Skeletal muscle cell (primary cell): Measurements from ENCODE around the gene ATP2B2.
A peak's percentile ranks its signal among the peaks of the same experiment; 100 is the strongest.

ENCODE experiments used
- DNase-seq: peaks from one replicate; pipeline ENCODE4 v3.0.0-alpha.2; 2010; ENCODE audit warnings: low read depth
- H3K4me3 ChIP-seq: 2 replicates; pipeline ENCODE4 v1.5.1; 2011; ENCODE audit warnings: low read depth, mild to moderate bottlenecking, control low read depth, low read length, moderate library complexity

Gene ATP2B2

GRCh38 chr3:10329495-10330015 is 175.8 kb downstream of the ATP2B2 start:
- DNase-seq: no peak

DNA sequence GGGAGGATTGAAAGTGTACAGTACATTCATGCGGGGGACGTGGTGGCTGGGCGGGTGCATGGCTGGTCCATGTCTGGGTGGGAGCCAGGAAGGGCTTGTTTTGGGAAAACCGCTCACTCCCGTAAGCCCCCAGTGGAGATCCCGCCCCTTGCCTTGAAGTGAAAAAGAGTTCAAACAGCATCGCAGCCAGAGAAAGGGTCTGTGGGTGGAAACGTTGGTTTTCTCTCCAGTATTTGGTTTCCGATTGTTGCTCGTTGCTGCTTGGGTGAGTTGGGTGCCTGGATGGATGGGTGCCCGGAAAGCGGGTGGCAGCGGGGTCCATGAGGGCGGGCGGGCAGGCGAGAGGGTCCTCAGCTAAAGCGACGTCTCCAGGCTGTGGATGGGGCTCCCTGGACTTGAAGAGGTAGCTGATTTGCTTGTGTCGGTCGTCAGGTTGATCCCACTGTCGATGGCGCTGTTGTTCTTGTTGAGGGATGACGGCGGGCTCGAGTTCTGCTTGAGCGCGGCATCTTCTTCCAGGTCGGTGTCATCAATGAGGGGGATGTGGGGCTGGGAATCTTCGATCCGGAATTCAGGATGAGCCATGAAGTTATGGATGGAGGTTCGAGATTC is 176.8 kb downstream of the ATP2B2 start:
- H3K4me3 ChIP-seq: no peak overlapping the region
- no peak for DNase-seq

More at GRCh38 chr3:10329495-10330015, 175.8 kb downstream of the ATP2B2 start:
- no peak overlapping the region for H3K4me3 ChIP-seq

DNA sequence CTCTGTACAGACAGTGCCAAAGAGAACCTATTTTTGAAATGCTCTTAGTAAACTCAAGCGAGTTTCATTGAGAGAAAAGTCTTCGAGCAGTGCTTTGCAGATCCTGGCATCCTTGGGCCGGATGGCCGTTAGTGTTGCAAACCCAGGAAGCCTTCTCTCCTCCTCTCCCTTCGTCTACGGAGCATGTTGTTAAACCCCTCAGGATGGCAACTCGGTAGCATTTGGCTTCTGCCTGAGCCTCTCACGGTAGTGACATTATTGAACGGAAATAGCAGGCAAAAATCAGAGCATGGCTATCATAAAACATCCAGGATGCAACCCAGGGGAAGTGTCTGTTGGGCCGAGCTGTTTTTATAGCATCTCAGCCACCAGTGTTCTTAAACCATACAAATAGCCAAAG is 177.8 kb downstream of the ATP2B2 start:
- H3K4me3 ChIP-seq: no peak overlapping the region
- DNase-seq: no peak

- no peak overlapping the region for H3K4me3 ChIP-seq
- no peak for DNase-seq
These were observed 183.1 kb downstream of the ATP2B2 start for GRCh38 chr3:10322352-10322710.

GRCh38 chr3:10321630-10322351 is 183.6 kb downstream of the ATP2B2 start:
- no peak for DNase-seq
- H3K4me3 ChIP-seq: no peak overlapping the region

DNA sequence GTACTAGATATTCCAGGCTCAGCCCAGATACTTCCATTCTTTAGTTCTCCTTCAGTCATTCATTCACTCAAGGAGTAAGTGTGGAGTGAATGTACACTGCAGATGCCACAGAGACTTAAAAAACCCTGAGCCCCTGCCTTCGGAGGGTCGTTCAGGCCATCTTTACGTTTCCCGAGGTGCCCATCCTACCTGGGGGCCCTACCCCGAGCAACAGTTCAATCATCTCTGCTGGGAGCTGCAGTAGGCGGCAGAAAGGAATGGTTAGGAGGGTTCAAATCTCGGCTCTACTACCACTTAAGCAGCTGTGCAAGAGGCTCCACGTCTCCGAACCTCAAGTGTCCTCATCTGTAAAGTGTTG is 185.1 kb downstream of the ATP2B2 start:
- peak overlapping the region; percentile 99 for H3K4me3 ChIP-seq
- DNase-seq: no peak

- H3K4me3 ChIP-seq: peak overlapping the region; percentile 99
- no peak for DNase-seq
These were observed 185.6 kb downstream of the ATP2B2 start for GRCh38 chr3:10319804-10320203.

DNA sequence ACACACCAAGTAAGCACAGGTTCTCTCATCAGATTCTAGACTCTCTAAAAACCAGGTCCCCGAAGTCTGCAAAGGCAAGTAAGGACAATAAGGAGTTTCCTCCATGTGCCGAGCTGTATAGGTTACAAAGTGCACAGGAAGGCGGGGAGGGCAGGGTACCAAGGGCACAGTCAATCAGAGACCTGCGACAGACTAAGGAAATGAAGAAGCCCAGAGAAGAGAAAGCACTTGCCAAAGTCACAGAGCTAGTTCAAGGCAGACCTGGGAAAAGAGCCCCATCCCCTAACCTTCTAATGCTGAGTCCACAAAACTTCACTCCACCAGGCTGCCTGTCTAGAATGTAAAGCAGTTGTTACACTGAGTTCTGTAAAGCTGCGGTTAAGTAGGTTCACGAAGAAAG is 186.1 kb downstream of the ATP2B2 start:
- no peak for DNase-seq
- H3K4me3 ChIP-seq: peak overlapping the region; percentile 99

GRCh38 chr3:10317961-10318350 is 187.4 kb downstream of the ATP2B2 start:
- DNase-seq: no peak
- no peak overlapping the region for H3K4me3 ChIP-seq

- no peak overlapping the region for H3K4me3 ChIP-seq
- DNase-seq: no peak
These were observed 187.9 kb downstream of the ATP2B2 start for GRCh38 chr3:10317311-10317960.

GRCh38 chr3:10315771-10316344 is 189.5 kb downstream of the ATP2B2 start:
- no peak for DNase-seq
- no peak overlapping the region for H3K4me3 ChIP-seq

DNA sequence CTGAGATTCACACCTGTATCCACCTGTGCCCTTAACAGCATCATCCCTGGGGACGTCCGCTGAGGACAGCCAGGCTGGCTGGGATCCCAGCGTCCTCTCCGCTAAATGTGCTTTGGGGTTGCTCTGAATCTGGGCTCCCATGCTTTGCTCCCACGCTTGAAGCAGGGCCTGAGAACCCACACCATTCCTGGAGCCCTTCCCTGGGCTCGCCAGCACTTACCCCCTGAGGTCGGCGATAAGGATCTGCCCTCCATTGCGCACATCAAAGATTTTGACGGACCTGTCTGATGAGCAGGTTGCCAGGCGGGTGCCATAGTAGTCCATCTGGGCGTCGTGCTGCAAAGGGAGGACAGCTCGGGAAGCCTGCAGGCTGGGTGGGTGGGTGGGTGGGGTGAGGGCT is 190.3 kb downstream of the ATP2B2 start:
- no peak overlapping the region for H3K4me3 ChIP-seq
- no peak for DNase-seq

DNA sequence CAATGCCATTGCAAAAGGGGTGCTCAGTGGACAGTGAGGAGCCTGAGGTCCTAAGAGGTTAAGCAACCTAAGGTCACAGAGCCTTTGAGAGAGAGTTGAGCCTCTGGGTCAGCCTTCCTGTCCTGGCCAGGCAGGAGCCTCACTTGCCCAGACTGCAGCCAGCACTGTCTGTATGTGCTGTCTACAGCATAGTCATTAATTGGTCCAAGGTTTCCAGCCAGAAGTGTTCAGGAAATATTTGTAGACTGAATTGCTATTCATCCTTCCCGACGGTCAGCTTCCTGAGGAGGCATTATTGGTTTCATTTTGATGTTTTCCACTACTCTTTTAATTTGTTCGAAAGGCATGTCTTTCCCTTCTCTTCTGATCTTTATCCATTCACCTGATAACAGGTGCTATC is 192.5 kb downstream of the ATP2B2 start:
- no peak overlapping the region for H3K4me3 ChIP-seq
- DNase-seq: no peak

GRCh38 chr3:10312391-10312790 is 193.0 kb downstream of the ATP2B2 start:
- no peak overlapping the region for H3K4me3 ChIP-seq
- no peak for DNase-seq

GRCh38 chr3:10311710-10312109 is 193.7 kb downstream of the ATP2B2 start:
- no peak for DNase-seq
- no peak overlapping the region for H3K4me3 ChIP-seq

DNA sequence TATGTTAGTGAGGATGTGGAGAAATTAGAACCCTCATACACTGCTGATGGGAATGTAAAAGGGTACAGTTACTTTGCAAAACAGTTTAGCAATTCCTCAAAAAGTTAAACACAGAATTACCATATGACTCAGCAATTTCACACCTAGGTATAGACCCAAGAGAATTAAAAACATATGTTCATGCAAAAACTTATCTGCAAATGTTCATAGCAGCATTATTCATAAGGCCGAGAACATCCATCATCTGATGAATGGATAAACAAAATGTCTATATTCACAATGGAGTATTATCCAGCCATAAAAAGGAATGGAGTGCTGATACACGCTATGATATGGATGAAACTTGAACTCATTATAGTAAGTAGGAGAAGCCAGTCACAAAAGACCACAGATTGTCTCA is 194.8 kb downstream of the ATP2B2 start:
- no peak overlapping the region for H3K4me3 ChIP-seq
- no peak for DNase-seq

DNA sequence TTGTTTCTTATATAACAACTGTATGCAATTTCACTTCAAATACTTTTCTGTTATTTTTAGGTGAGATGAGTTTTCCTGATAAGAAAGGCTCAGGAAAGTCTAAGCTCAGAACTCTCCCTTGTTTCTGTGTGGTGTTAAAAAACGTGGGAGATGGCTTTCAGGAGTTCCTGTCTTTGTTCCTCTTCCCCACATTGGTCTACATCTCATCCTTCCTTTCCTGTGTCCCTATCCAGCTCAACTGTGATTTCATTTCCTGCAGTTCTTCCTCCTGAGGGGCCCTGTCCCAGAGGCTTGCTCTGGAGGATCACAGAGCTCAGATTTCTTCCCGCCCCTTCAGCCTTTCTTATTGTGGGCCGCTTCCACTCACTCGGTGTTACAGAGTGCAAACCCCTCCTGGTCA is 195.7 kb downstream of the ATP2B2 start:
- no peak overlapping the region for H3K4me3 ChIP-seq

DNA sequence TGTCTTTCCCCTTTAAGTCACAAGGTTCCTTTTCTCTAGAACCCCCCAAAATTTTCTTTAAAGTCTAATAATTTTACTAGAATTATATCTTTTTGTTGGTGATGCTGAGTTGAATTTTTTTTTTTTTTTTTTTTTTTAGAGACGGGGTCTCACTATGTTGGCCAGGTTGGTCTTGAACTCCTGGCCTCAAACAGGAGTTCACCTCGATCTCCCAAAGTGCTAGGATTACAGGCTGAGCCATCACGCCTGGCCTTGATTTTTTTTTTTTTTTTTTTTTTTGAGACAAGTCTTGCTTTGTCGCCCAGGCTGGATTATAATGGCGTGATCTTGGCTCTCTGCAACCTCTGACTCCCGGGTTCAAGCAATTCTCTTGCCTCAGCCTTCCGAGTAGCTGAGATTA is 196.7 kb downstream of the ATP2B2 start:
- DNase-seq: no peak
- no peak overlapping the region for H3K4me3 ChIP-seq

More for the DNA sequence above, 195.7 kb downstream of the ATP2B2 start:
- DNase-seq: no peak

DNA sequence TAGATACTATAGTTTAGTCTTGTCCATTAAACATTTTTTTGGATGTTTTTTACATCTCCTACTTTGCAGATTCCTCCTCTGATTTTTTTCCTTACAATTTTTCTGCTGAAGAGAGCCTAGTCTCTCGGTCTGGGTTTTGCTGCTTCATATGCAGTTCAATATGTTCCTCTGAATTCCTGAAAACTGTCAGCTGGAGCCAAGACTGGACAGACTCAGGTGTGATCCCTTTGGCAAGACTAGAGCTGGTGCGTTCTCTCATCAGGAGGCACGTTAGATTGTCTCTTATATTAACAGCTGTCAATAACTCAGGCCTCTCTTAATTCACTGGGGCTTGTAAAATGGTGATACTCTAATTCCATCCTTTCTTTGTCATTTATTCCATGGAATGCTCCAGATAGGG is 199.2 kb downstream of the ATP2B2 start:
- H3K4me3 ChIP-seq: no peak overlapping the region
- DNase-seq: no peak

DNA sequence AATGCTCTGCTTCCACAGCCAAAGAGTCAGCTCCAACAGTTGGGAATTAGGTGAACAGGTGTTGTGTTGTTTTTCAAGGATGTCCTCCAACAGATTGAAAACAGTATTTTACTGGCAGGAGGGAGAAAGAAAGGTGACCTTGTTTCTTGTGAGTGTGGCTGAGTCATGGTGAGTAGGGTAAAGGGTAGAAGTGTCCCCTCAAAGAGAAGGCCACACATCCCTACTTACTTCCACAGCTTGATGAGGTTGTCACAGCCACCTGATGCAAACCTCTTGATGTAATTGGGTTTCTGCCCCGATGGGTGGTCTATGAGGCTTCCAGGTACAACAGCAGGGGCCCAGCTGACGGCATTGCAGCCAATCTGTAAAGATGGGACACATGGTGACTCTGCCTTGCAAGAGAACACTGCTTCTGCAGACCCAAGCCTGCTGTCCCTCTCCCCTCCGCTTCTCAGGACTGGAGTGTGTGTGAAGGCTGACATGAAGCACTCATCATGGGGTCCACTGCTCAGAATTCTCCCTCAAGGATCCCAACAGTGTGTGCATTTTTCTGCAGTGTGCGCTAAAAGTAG is 200.0 kb downstream of the ATP2B2 start:
- no peak for DNase-seq
- no peak overlapping the region for H3K4me3 ChIP-seq
